HepG2 (cell line): ENCODE data around the gene OR8G5. TPM values are rescaled to one million over a fixed set of nuclear protein-coding genes. Genes with fewer than 3 reads are reported as not detected.

Experiments used
- ATAC-seq: fragments of 200-7000 bp; cut with Tn5 transposase; 3 replicates; pipeline ENCODE4 v1.9.1; 2020; ENCODE audit warnings: mild to moderate bottlenecking, moderate library complexity
- BruUV-seq: library from RNA; stranded (reverse); fragments of 400-500 nt; replicated peaks from 2 replicates; lab custom pipeline; 2021; lab: Mats Ljungman, UMichigan
- CTCF ChIA-PET: fragments of 300-600 bp; formaldehyde crosslinking; extraction: SDS; loops from one replicate; lab custom pipeline; 2021; ENCODE audit warnings: low total read pairs, inconsistent platforms, low intra/inter-chr PET ratio; lab: Yijun Ruan, JAX
- POLR2A ChIA-PET: fragments of 350-600 bp; sonication (Branson Sonifier 250); formaldehyde crosslinking; loops from one replicate; lab custom pipeline; 2020; ENCODE audit warnings: antibody characterized with exemption, inconsistent platforms; lab: Yijun Ruan, JAX
- DNase-seq: peaks from one replicate; pipeline ENCODE4 v3.0.0-alpha.2; 2015; ENCODE audit warnings: low spot score
- FAIRE-seq: peaks from 3 replicates; lab custom pipeline; 2011; peaks lifted over from hg19 to GRCh38; lab: Jason Lieb, UNC
- H2AFZ ChIP-seq: one replicate; pipeline ENCODE4 v1.6.1; 2011; ENCODE audit warnings: low read length, inconsistent platforms
- H3K27ac ChIP-seq: fragments of 300-600 bp; 3 replicates; pipeline ENCODE4 v1.8.0; 2011; ENCODE audit warnings: mixed run types, mild to moderate bottlenecking, mixed read lengths, low read length, inconsistent platforms; ENCODE audit not compliant: insufficient read depth; ENCODE audit errors: extremely low read length
- H3K27me3 ChIP-seq, 2 experiments: fragments of 200-600 bp in 1 of 2; 2 replicates in 1 of 2; 3 replicates in 1 of 2; pipeline versions ENCODE4 v1.6.0 to v1.8.0; 2011; ENCODE audit warnings: low read length in 2 of 2, mild to moderate bottlenecking in 2 of 2, moderate library complexity in 2 of 2, inconsistent platforms in 1 of 2; ENCODE audit not compliant: insufficient read depth in 2 of 2, control insufficient read depth in 1 of 2
- H3K36me3 ChIP-seq, 2 experiments: fragments of 200-600 bp in 1 of 2; replicated peaks in 1 of 2; 2 replicates in 1 of 2; 3 replicates in 1 of 2; pipeline versions ENCODE4 v1.5.1 to v1.8.0; 2011; ENCODE audit warnings: low read length in 2 of 2, inconsistent platforms in 1 of 2; ENCODE audit not compliant: insufficient read depth in 2 of 2, control insufficient read depth in 1 of 2
- H3K4me1 ChIP-seq: 2 replicates; pipeline ENCODE4 v1.5.1; 2012; ENCODE audit warnings: low read length, inconsistent platforms; ENCODE audit not compliant: insufficient read depth
- H3K4me2 ChIP-seq: 2 replicates; pipeline ENCODE4 v1.6.0; 2011; ENCODE audit warnings: low read depth, low read length, inconsistent platforms
- H3K4me3 ChIP-seq, 3 experiments: fragments of 200-600 bp in 1 of 3; sonication (generic), shearing (Covaris generic) in 1 of 3; replicated peaks in 1 of 3; 2 replicates each; pipeline ENCODE4 v1.5.1; 2011 to 2016; ENCODE audit warnings: low read length in 3 of 3, inconsistent platforms in 2 of 3, low read depth in 2 of 3, mild to moderate bottlenecking in 2 of 3, control low read depth in 1 of 3, mixed read lengths in 1 of 3; ENCODE audit not compliant: insufficient read depth in 1 of 3
- H3K79me2 ChIP-seq: one replicate; pipeline ENCODE4 v1.6.1; 2011; ENCODE audit warnings: low read length, inconsistent platforms; ENCODE audit not compliant: insufficient read depth
- H3K9ac ChIP-seq: 2 replicates; pipeline ENCODE4 v1.6.0; 2011; ENCODE audit warnings: mild to moderate bottlenecking, low read depth, low read length, inconsistent platforms; ENCODE audit not compliant: insufficient read depth
- H3K9me3 ChIP-seq: 2 replicates; pipeline ENCODE4 v1.5.1; 2012; ENCODE audit warnings: mild to moderate bottlenecking, low read length
- H4K20me1 ChIP-seq: 2 replicates; pipeline ENCODE4 v1.6.0; 2011; ENCODE audit warnings: inconsistent platforms, mild to moderate bottlenecking, low read length, moderate library complexity; ENCODE audit not compliant: insufficient read depth
- CEBPB ChIP-seq: IDR thresholded peaks from 2 replicates; pipeline ENCODE4 v1.6.1; 2011; ENCODE audit warnings: low read depth, low read length, improper control_type of control experiment, borderline replicate concordance
- KAT7 ChIP-seq: IDR thresholded peaks from 2 replicates; pipeline ENCODE4 v1.6.1; 2018; ENCODE audit warnings: borderline replicate concordance, missing compliant biosample characterization
- MTF2 ChIP-seq: sonication (generic); formaldehyde crosslinking; IDR thresholded peaks from 2 replicates; pipeline ENCODE4 v1.5.0; 2020; ENCODE audit warnings: missing genetic modification reagents, borderline replicate concordance
- MYPOP ChIP-seq: sonication (generic); formaldehyde crosslinking; IDR thresholded peaks from 2 replicates; pipeline ENCODE4 v1.8.1; 2023; ENCODE audit warnings: mild to moderate bottlenecking, moderate library complexity, missing genetic modification reagents
- TBX3 ChIP-seq: fragments of 450-650 bp; IDR thresholded peaks from 2 replicates; pipeline ENCODE4 v1.6.1; 2017; ENCODE audit warnings: antibody characterized with exemption, mild to moderate bottlenecking, inconsistent platforms, borderline replicate concordance
- TRAFD1 ChIP-seq: sonication (generic); formaldehyde crosslinking; IDR thresholded peaks from 2 replicates; pipeline ENCODE4 v1.5.1; 2020; ENCODE audit warnings: missing genetic modification reagents, mild to moderate bottlenecking, borderline replicate concordance
- ZFP41 ChIP-seq: sonication (generic); formaldehyde crosslinking; IDR thresholded peaks from 2 replicates; pipeline ENCODE4 v1.4.0; 2020; ENCODE audit warnings: mild to moderate bottlenecking, missing genetic modification reagents, borderline replicate concordance
- ZFP90 ChIP-seq: sonication (generic); formaldehyde crosslinking; IDR thresholded peaks from 2 replicates; pipeline ENCODE4 v1.8.0; 2022; ENCODE audit warnings: missing genetic modification reagents, mild to moderate bottlenecking, inconsistent platforms, borderline replicate concordance
- ZNF20 ChIP-seq: sonication (generic); formaldehyde crosslinking; IDR thresholded peaks from 2 replicates; pipeline ENCODE4 v1.4.0; 2020; ENCODE audit warnings: mild to moderate bottlenecking, moderate library complexity, missing genetic modification reagents
- ZNF546 ChIP-seq: sonication (generic); formaldehyde crosslinking; conservative IDR thresholded peaks from 2 replicates; pipeline ENCODE4 v1.8.1; 2023; ENCODE audit warnings: mild to moderate bottlenecking, missing genetic modification reagents
- ZSCAN30 ChIP-seq: sonication (generic); formaldehyde crosslinking; IDR thresholded peaks from 2 replicates; pipeline ENCODE4 v1.5.0; 2020; ENCODE audit warnings: mild to moderate bottlenecking, missing genetic modification reagents
- WGBS: methylation state at CpG from one replicate; pipeline ENCODE4 v1.1.6; 2017; ENCODE audit warnings: low lambda C conversion rate; 5-methylcytosine and 5-hydroxymethylcytosine counted together
- in situ Hi-C: cut with HindIII; loops from 2 replicates; pipeline ENCODE4 v1.10.0; 2017; ENCODE audit warnings: low pct_unique_long_range_greater_than_20kb; ENCODE audit not compliant: extremely low pct_ligation_motif_present
- intact Hi-C: fragments of 100-400 bp; cut with micrococcal nuclease; formaldehyde crosslinking; loops from one replicate; pipeline ENCODE4 v1.10.0; 2022; ENCODE audit not compliant: unreplicated experiment
- polyA plus RNA-seq, 8 experiments: library from polyadenylated mRNA; depleted of rRNA in 3 of 8; stranded (reverse) in 7 of 8; unstranded in 1 of 8; fragments of >200 nt; fragmentation: Illumina TruSeq in 4 of 8; extraction: Trizol in 4 of 8; gene quantifications; 2 replicates each; pipeline versions ENCODE4 v1.2.1 to v1.2.3, GENCODE V29; 2011 to 2016; ENCODE audit warnings: low read depth in 4 of 8, missing spikeins in 1 of 8, mixed read lengths in 1 of 8; ENCODE audit not compliant: insufficient read depth in 1 of 8
- total RNA-seq, 5 experiments: library from RNA; depleted of rRNA; stranded (reverse); fragments of >200 nt; fragmentation: Illumina TruSeq; extraction: Trizol; gene quantifications; 2 replicates each; pipeline ENCODE4 v1.2.3, GENCODE V29; 2016; ENCODE audit warnings: low read depth in 1 of 5

The OR8G5 gene
- total and polyA plus RNA-seq, 2 of the 13 experiments (the other 11 are each of a cell fraction or from before 2014, with no cell fraction given): not detected

DNA sequence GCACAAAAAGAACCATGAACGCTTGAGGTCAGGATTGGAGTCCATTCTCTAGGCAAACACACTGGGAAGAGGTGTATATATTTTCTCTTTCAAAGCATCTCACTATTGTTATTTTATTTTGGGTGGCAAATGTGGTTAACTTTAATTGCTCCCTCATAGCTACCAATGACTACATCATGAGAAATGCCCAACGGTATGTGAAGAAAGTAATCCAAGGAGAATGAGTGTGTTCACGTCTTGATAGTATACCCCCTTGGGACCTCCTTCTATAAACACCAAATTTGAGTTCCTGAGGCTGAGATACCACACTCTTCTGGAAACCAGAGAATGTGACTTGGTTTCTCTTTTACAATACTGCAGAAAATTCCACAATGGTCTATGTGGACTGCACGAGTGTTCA, 41.7 kb downstream of the OR8G5 start (continued):
- TF ChIP-seq TRAFD1 (CRISPR knock-in tag): no peak
- TF ChIP-seq KAT7 (CRISPR knock-in tag): no peak
- no peak for TF ChIP-seq ZNF20
- TF ChIP-seq MTF2 (CRISPR knock-in tag): no peak
- no peak for TF ChIP-seq ZFP41
- TF ChIP-seq MYPOP (CRISPR knock-in tag): no peak
- TF ChIP-seq ZFP90 (CRISPR knock-in tag): no peak
- TF ChIP-seq TBX3: no peak
- no peak for TF ChIP-seq ZNF546 (CRISPR knock-in tag)

- 0 out of 2 replicates have a peak, but pooled peaks have one; percentile 4 for TF ChIP-seq CEBPB
- no peak for TF ChIP-seq ZSCAN30 (CRISPR knock-in tag)
- H3K27me3 ChIP-seq: no peaks in the 10 kb centered on the region
- no peak for DNase-seq
- intact Hi-C loops: no loop called here
- H4K20me1 ChIP-seq: no peaks in the 10 kb centered on the region
- H3K27ac ChIP-seq: no peak overlapping the region
- no peak overlapping the region for H3K4me2 ChIP-seq
- ChIA-PET POLR2A (no interaction called here), CTCF (no interaction called here)
- H3K9me3 ChIP-seq: no peaks in the 10 kb centered on the region
- H3K79me2 ChIP-seq: no peaks in the 10 kb centered on the region
- in situ Hi-C loops: no loop called here
- H3K36me3 ChIP-seq: no peaks in the 10 kb centered on the region
- no peak overlapping the region for H2AFZ ChIP-seq
- H3K9ac ChIP-seq: no peak overlapping the region
- no TSS peak for BruUV-seq
- no peak overlapping the region for H3K4me3 ChIP-seq
- 2% methylated on average over 3 of the region's 3 CpGs for WGBS
- no peaks in the 10 kb centered on the region for H3K4me1 ChIP-seq
- ATAC-seq: no peak
- no peak for FAIRE-seq
These were observed 45.4 kb downstream of the OR8G5 start for GRCh38 chr11:124301548-124301947.
